ENCODE measurements around the gene ANKRD10. TPM values are rescaled to one million over a fixed set of nuclear protein-coding genes. Genes with fewer than 3 reads are reported as not detected.

Gene ANKRD10
- total and polyA plus RNA-seq, 2 of the 8 experiments (the other 6 are each of a cell fraction or from before 2014, with no cell fraction given) = 146 to 218 TPM

DNA sequence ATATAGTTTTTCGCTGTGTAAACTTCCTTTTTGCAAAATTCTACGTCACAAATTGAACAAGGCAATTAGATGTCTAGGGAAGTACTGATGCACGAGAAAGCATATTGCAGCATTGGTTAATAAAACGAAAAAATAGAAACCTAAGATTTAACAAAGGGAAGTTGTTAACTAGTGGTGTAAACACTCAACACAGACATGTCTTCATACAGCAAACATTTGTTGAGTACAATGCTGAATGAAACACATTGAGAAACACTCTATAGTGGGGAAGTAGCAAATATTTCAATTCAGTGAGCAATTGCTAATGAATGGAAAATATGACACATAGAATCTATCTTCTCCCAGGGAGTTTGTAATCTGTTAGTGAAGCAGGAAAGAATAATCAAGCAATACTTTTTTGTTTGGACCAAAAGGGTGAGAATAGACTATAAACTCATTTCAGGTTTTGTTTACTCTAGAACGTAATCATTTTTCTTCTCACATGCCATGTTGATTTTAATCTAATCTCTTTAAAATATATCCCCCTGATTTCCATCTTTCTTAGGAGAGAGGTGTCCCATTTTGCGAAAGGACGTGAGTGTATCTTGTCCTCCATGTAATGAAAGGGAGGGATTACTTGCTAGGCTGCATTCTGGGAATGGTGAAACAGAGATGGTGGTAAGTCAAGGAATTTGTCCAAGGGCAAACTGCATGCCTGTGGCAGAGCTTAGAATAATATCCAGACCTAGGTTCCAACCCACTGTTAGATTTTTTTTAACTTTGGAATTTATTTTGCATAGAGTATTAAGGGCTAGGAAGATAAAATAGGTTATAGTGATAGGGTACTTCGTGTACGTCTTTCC is 1.7 kb upstream of the ANKRD10 start:
- FAIRE-seq = no peak
- H4K5ac ChIP-seq (ENCODE audit: insufficient read length, low read depth, low read length) = no peak overlapping the region
- no peak overlapping the region for H2BK20ac ChIP-seq (ENCODE audit: low read length)
- no peak overlapping the region for H3K56ac ChIP-seq (replicated peaks; ENCODE audit: insufficient read length, low read depth, low read length)
- H2AK5ac ChIP-seq (ENCODE audit: low read depth, low read length) = no peak overlapping the region
- no peak overlapping the region for H4K8ac ChIP-seq (ENCODE audit: extremely low read depth, insufficient read depth, low read length)
- peaks cover 0 to 9% (median 6%) of the 10 kb centered on the region in 4 experiments; a peak in 4 of 7 replicates for H3K4me1 ChIP-seq (replicated peaks in 1 of 4; ENCODE audit: control insufficient read depth in 3 of 4, insufficient read depth in 4 of 4, low read length in 3 of 4)
- H2BK12ac ChIP-seq (ENCODE audit: low read depth, low read length) = no peak overlapping the region
- no peak overlapping the region for H4K91ac ChIP-seq (replicated peaks; ENCODE audit: insufficient read length, low read length)
- no peak overlapping the region for H3K4ac ChIP-seq (replicated peaks; ENCODE audit: insufficient read length, low read depth, low read length)
- peaks cover 15 to 20% of the 10 kb centered on the region in 2 experiments for H4K20me1 ChIP-seq (replicated peaks in 1 of 2; ENCODE audit: control insufficient read depth in 1 of 2, insufficient read depth in 2 of 2, low read length in 2 of 2)
- no peak overlapping the region for H3K14ac ChIP-seq (ENCODE audit: insufficient read length)
- no peaks in the 10 kb centered on the region for H3K27me3 ChIP-seq (replicated peaks in 1 of 4; ENCODE audit: control insufficient read depth in 3 of 4, extremely low read depth in 1 of 4, insufficient read depth in 3 of 4, low read length in 3 of 4)
- no peak overlapping the region for H2BK120ac ChIP-seq (replicated peaks; ENCODE audit: low read depth, low read length)
- ChIA-PET CTCF (ENCODE audit: partially characterized antibody) (no interaction called here), POLR2A (ENCODE audit: partially characterized antibody) (interaction anchor here (1.6 kb wide), 1 partner anchor 9 kb away, joined by 6 read pairs; no protein-coding TSS in a partner anchor)
- no peak overlapping the region for H3K23ac ChIP-seq (ENCODE audit: insufficient read length)
- no peak overlapping the region for H2BK5ac ChIP-seq (ENCODE audit: low read depth, low read length)
- H3K79me2 ChIP-seq (ENCODE audit: control insufficient read depth in 1 of 2, insufficient read depth in 2 of 2, low read length in 2 of 2) = peaks cover 32 to 37% of the 10 kb centered on the region in 2 experiments
- no peak overlapping the region for H3K27ac ChIP-seq (ENCODE audit: low read depth, low read length)
- no peak overlapping the region for H3K9ac ChIP-seq (replicated peaks in 1 of 4; ENCODE audit: extremely low read depth in 1 of 4, low read depth in 3 of 4, low read length in 3 of 4)
- peak overlapping the region; percentile 34 to 71; a peak in 3 of 4 replicates for H3K4me2 ChIP-seq (ENCODE audit: insufficient read depth in 1 of 2, low read depth in 2 of 2, low read length in 2 of 2)
- H2AFZ ChIP-seq (ENCODE audit: low read length) = no peak overlapping the region
- H3K9me3 ChIP-seq (ENCODE audit: insufficient read depth in 2 of 2, low read depth in 1 of 2, low read length in 1 of 2) = no peaks in the 10 kb centered on the region
- DNase-seq (ENCODE audit: low read depth in 1 of 2, low spot score in 2 of 2) = no peak
- H3K18ac ChIP-seq (ENCODE audit: extremely low read depth, low read length) = no peak overlapping the region
- H3K36me3 ChIP-seq (ENCODE audit: control insufficient read depth in 2 of 4, insufficient read depth in 4 of 4, low read length in 3 of 4) = no peaks in the 10 kb centered on the region
- H2BK15ac ChIP-seq (ENCODE audit: low read length) = no peak overlapping the region
- 85% methylated on average over 9 of the region's 9 CpGs; no CpG with 5 or more reads in 1 of the 2 experiments for WGBS, 2 experiments (ENCODE audit: extremely low coverage in 1 of 2, insufficient coverage in 1 of 2, insufficient read length in 1 of 2, insufficient replicate concordance in 2 of 2, low coverage in 1 of 2, low lambda C conversion rate in 2 of 2, missing lambda C conversion rate in 1 of 2)
- peak overlapping the region; percentile 66 to 100 (median 81); a peak in 6 of 8 replicates for H3K4me3 ChIP-seq (ENCODE audit: extremely low read depth in 1 of 4, insufficient read depth in 2 of 4, low read depth in 3 of 4, low read length in 4 of 4)
- H3K23me2 ChIP-seq (ENCODE audit: low read depth, low read length) = peaks cover 3% of the 10 kb centered on the region; the same call in 1 of the 2 replicates
- H3K79me1 ChIP-seq (ENCODE audit: low read depth, low read length) = no peaks in the 10 kb centered on the region; the same call in 1 of the 2 replicates
- TF ChIP-seq EGR1 (IDR thresholded peaks at IDR 0.05; ENCODE audit: borderline replicate concordance, low read depth, low read length) (no peak), BACH1 (IDR thresholded peaks at IDR 0.05; ENCODE audit: low read length) (no peak), HDAC6 (IDR thresholded peaks at IDR 0.05; ENCODE audit: low read depth, low read length) (no peak), SIRT6 (IDR thresholded peaks at IDR 0.05; ENCODE audit: low read length) (no peak), ASH2L (IDR thresholded peaks at IDR 0.05; ENCODE audit: low read length) (no peak), YY1 (IDR thresholded peaks at IDR 0.05; ENCODE audit: low read depth, low read length) (no peak), KDM4A (IDR thresholded peaks at IDR 0.05; ENCODE audit: low read depth, low read length, severe bottlenecking) (no peak)
- TF ChIP-seq, protein P1, sequence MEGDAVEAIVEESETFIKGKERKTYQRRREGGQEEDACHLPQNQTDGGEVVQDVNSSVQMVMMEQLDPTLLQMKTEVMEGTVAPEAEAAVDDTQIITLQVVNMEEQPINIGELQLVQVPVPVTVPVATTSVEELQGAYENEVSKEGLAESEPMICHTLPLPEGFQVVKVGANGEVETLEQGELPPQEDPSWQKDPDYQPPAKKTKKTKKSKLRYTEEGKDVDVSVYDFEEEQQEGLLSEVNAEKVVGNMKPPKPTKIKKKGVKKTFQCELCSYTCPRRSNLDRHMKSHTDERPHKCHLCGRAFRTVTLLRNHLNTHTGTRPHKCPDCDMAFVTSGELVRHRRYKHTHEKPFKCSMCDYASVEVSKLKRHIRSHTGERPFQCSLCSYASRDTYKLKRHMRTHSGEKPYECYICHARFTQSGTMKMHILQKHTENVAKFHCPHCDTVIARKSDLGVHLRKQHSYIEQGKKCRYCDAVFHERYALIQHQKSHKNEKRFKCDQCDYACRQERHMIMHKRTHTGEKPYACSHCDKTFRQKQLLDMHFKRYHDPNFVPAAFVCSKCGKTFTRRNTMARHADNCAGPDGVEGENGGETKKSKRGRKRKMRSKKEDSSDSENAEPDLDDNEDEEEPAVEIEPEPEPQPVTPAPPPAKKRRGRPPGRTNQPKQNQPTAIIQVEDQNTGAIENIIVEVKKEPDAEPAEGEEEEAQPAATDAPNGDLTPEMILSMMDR (IDR thresholded peaks at IDR 0.05; ENCODE audit: control extremely low read depth in 1 of 3, insufficient read depth in 1 of 3, low read depth in 1 of 3, low read length in 3 of 3) = no peak
- TF ChIP-seq, protein P2, sequence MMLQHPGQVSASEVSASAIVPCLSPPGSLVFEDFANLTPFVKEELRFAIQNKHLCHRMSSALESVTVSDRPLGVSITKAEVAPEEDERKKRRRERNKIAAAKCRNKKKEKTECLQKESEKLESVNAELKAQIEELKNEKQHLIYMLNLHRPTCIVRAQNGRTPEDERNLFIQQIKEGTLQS (IDR thresholded peaks at IDR 0.05; ENCODE audit: insufficient read depth, low read depth, low read length) = no peak

All from H1 (cell line).